ENCODE data around the gene ACOT2. TPM values are rescaled to one million over a fixed set of nuclear protein-coding genes. Genes with fewer than 3 reads are reported as not detected.
"Not testable (repeated sequence)": the region's sequence is repeated elsewhere in the genome, so short reads cannot be mapped to it uniquely, and the experiment has no call there.

Gene ACOT2
- total RNA-seq, 1 donor from 2014 or later = 16.3 TPM

DNA sequence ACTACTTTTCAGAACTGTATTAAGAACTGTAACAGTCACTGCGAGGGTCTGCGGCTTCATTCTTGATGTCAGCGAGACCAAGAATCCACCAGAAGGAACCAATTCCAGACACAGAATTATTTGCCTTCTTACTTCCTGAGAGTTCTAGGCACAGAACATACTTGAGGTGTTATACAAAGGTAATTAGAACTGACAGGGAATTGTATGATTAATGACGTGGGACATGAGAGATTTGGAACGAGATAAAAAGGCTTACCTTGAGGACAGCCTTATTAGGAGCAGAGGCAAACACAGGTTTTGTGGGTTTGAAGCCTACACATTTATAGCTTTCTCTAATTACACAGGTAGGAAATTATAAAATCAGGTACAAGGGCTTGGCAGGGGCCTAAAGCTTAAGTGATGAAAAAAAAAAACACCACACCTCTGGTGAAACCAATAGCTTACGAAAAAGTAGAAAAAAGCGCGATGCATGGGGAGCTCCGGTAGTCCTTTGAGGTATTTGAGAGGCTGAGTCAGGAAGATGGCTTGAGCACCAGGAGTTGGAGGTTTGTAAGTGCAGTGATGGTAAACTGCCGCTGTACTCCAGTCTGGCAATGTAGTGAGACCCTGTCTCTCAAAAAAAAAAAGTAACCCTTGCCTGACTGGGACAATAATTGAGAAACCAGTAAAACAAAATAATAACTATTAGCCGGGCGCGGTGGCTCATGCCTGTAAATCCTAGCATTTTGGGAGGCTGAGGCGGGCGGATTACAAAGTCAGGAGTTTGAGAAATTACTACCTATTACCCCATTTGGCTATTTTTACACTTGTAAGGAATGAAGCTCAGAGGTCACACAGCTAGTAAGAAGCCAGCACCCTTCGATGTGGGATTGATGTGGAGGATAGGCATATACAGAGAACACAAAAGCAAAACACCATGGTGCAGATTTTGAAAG is 795 bp upstream of the ACOT2 start:
- DNase-seq (ENCODE audit: low read depth in 2 of 2) = no peak

DNA sequence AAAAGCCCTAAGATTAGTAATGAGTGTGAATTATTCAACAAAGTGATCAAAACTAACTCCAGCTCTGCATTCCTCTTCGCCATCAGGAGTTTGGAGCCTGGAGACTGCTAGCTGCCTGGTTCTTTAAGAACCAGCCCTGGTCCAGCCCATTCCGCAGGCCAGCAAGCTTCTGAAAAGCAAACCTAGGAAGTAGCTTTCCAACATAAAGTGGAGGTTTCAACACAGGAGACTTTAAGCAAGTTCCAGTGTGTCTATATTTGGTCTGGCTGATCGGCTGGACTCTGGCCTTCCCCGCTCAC is 178 bp upstream of the ACOT2 start:
- not testable (repeated sequence) for DNase-seq (ENCODE audit: low read depth in 2 of 2)

DNA sequence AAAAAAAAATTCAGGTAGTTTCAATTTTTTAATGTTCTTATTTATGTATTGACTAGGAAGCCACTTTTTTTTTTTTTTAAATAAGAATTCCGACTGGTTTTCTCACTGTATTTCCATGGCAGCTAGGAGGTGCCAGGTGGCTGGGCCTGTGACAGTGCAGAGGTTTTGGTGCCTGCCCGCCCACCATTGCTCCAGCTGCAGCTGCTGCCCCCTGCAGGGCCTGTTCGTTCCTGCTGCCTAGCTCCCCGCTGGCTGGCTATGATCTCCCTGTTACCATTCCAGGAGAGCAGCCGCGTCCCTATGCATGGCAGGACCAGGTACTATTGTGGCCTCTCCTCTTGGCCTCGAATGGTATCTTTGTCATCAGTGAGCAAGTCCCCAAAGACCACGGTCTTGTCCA is 1.9 kb downstream of the ACOT2 start:
- DNase-seq (ENCODE audit: low read depth in 2 of 2) = peak; percentile 39 to 67

DNA sequence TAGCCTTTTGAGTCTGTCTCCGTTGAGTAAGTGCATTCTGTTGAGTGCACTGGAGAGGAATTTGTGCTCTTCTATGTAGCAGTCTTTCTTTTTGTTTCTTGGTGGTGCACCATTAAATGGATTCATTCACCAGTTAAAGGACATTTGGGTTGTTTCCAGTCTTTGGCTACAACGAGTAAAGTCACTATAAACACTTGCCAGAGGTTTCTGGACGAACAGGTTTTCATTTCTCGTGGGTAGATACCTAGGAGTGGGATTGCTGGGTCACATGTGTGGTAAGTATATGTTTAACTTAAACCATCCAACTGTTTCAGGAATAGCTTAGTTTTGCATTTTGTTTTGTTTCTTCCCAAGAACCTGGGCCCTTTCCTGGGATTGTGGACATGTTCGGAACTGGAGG is 4.0 kb downstream of the ACOT2 start:
- DNase-seq (ENCODE audit: low read depth in 2 of 2) = not testable (repeated sequence)

DNA sequence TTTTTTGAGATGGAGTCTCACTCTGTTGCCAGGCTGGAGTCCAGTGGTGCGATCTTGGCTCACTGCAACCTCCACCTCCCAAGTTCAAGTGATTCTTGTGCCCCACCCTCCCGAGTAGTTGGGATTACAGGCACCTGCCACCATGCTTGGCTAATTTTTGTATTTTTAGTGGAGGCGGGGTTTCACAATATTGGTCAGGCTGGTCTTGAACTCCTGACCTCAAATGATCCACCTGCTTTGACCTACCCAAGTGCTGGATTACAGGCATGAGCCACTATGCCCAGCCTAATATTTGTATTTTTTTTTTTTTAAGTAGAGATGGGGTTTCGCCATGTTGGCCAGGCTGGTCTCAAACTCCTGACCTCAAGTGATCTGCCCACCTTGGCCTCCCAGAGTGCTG is 4.7 kb downstream of the ACOT2 start:
- DNase-seq (ENCODE audit: low read depth in 2 of 2) = not testable (repeated sequence)

DNA sequence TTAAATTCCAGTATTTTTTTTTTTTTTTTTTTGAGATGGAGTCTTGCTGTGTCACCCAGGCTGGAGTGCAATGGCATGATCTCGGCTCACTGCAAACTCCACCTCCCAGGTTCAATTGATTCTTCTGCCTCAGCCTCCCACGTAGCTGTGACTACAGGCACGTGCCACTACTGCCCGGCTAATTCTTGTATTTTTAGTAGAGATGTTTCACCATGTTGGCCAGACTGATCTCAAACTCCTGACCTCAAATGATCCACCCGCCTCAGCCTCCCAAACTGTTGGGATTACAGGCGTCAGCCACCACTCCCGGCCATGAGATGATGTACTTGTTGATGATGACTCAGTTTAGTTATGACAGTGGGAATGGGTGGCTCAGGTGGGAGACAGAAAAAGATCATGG is 5.2 kb downstream of the ACOT2 start:
- not testable (repeated sequence) for DNase-seq (ENCODE audit: low read depth in 2 of 2)

DNA sequence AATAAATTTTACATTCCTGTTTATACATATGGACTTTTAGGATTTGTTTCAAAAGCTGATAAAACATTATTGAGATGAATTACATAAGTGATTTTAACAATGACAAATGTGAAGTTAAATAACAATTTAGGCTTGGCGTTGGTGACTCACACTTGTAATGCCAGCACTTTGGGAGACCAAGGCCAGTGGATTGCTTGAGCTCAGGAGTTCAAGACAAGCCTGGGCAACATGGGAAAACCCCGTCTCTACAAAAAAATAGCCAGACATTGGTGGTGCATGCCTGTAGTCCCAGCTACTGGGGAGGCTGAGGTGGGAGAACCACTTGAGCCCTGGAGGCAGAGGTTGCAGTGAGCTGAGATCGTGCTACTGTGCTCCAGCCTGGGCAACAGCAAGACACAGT is 7.4 kb downstream of the ACOT2 start:
- DNase-seq (ENCODE audit: low read depth in 2 of 2) = no peak

DNA sequence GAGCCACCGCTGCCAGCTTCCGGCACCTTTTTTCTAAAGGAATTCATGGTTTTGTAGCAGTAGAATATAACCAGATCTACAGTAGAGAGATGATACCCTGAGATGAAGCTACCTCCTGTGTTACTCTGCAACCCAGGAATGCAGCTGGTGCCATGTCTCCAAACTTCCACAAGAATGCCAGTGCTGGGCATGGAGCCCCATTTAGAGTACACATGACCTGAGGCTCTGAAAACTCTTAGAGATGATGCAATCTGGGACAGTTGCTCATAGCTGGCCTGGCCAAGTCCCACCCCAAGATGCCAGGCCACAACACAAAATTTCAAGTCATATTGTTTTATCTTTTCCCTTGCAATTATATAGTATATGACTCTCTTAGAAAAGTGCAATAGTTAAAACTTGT is 8.2 kb downstream of the ACOT2 start:
- not testable (repeated sequence) for DNase-seq (ENCODE audit: low read depth in 2 of 2)

DNA sequence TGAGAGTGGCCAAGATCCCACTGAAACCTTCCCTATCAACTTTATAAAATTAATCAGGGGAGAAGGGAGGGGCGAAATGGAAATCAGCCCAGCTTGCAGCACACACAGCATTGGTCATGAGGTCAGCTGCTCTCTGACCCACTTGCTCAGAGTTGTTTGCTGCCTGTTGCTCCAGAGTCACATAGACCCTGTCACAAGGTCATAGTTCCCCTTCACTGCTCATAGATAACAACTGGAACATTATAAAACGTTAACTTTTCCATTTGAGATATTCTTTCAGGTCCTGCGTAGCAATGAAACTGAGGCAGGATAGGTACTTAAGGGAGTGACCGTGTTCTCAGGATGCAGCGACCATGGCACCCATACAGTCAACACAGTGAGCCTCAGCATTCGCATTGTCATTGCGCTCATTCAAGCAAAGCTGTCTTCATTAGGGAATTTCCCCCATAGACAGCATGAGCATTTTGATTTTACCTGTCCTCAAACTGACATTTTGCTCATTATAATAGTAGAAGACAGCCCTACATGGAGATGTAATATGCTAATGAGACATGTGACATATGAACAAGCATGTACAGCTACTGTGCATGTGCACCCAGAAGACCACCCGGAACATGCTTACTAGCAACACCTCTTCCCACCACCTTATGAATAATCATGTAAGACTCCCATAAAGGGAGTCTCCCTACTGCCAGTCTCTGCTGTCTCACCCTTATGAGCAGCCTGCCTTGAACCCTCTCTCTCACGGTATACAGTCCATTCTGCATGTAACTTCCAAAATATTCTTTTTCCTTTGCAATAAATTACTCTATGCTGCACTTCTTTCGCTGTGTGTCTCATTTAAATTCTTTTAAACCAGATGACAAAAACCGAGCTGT is 13.3 kb downstream of the ACOT2 start:
- not testable (repeated sequence) for DNase-seq (ENCODE audit: low read depth in 2 of 2)

DNA sequence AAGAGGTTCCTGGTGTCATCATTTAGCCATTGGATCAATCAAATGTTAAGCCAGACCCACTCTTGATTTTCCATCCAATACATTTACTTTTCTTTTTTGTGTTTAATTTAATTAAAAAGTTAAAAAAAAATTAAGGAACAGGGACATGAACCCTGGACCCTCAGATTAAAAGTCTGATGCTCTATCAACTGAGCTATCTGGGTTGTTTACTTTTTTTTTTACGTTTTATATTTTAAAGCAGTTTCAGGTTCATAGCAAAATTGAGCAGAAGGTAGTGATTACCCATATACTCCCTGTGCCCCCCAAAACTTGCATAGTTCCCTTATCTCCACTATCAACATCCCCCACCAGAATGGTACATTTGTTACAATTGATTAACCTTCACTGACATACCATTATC is 19.7 kb downstream of the ACOT2 start:
- no peak for DNase-seq (ENCODE audit: low read depth in 2 of 2)

DNA sequence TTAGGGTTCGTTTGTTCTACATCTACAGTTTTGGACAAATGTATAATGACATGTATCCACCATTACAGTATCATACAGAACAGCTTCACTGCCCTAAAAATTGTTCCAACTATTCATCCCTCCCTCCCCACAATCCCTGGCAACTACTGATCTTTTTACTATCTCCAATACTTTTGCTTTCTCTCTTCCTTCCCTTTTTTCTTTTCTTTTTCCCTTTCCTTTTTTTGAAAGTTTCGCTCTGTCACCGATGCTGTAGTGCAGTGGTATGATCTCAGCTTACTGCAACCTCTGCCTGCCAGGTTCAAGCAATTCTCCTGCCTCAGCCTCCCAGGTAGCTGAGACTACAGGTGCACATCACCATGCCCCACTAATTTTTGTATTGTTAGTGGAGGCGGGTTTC is 20.1 kb downstream of the ACOT2 start:
- no peak for DNase-seq (ENCODE audit: low read depth in 2 of 2)

DNA sequence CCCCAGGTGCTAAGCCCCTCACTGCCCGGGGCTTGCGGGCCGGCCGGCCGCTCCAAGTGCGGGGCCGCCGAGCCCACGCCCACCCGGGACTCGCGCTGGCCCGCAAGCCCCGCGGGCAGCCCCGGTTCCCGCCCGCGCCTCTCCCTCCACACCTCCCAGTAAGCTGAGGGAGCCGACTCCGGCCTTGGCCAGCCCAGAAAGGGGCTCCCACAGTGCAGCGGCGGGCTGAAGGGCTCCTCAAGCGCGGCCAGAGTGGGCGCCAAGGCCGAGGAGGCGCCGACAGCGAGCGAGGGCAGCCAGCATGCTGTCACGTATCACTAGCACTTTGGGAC is 21.6 kb downstream of the ACOT2 start:
- DNase-seq (ENCODE audit: low read depth in 2 of 2) = not testable (repeated sequence)

DNA sequence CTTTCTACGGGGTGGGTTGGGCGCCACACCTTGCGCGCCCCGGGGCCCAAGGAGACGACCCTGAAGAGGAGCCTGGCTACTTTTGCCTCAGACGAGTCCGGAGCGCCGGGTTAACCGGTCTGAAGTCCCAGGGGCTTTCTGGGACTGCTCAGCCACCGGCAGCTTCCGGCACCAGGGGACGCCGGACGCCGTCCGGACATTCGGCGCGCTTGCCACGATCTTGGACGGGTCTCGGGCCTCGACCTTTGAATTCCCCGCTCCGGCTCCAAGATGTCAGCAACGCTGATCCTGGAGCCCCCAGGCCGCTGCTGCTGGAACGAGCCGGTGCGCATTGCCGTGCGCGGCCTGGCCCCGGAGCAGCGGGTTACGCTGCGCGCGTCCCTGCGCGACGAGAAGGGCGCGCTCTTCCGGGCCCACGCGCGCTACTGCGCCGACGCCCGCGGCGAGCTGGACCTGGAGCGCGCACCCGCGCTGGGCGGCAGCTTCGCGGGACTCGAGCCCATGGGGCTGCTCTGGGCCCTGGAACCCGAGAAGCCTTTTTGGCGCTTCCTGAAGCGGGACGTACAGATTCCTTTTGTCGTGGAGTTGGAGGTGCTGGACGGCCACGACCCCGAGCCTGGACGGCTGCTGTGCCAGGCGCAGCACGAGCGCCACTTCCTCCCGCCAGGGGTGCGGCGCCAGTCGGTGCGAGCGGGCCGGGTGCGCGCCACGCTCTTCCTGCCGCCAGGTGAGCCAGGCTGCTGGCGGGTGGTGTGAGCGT is 22.9 kb downstream of the ACOT2 start, which contains the start of gene ACOT4:
ACOT4 (plus strand) TSS at position 184 of the 760 bp plus-strand sequence; CDS start at position 271, 87 bp downstream.
- peak; percentile 16 to 39 for DNase-seq (ENCODE audit: low read depth in 2 of 2)

DNA sequence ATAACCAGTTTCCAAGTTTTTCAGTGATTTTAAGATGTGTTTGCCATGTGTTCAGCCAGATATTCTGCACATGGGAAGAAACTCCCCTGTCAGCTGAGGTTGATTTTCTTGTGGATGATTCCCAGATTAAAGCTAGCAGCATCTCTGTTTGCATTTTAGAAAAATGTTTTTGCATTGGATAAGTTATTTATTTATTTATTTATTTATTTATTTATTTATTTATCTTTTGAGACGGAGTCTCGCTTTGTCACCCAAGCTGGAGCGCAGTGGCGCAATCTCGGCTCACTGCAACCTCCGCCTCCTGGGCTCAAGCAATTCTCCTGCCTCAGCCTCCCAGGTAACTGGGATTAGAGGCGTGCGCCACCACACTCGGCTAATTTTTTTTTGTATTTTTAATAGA is 25.5 kb downstream of the ACOT2 start:
- no peak for DNase-seq (ENCODE audit: low read depth in 2 of 2)

DNA sequence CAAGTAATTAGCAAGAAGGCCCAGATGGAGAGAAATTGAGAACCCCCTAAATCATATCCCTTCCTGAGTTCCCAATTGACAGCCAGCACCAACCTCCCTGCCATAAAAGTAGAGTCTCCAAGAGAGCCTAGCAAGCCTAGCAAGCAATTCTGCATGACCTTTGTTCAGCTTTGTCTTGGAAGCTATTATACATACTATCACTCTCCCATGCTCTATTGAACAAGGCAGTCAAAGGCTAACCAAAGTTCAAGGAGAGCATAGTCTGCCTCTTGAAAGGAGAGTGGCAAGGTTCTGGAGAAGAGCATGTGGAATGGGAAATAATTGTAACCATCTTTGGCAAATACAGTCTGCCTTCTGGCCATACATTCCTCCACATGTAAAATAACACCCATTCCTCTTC is 30.5 kb downstream of the ACOT2 start:
- no peak for DNase-seq (ENCODE audit: low read depth in 2 of 2)

DNA sequence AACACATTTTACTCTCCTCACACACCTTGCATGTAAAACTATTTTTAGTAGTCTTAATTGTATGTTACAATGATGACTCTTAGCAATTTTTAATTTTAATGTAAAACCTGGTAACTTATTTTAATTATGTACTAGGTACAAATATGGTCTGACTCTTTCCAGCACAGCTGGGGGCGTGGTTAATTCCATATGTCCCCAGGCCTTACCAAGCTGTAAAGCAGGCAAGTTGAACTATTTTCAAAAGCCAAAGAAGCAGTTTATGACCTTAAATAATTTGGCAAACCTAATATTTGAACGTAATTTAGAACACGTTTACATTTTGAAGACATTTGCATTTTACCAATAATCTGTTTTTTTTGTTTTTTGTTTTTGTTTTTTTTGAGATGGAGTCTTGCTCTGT is 34.0 kb downstream of the ACOT2 start:
- DNase-seq (ENCODE audit: low read depth in 2 of 2) = no peak

DNA sequence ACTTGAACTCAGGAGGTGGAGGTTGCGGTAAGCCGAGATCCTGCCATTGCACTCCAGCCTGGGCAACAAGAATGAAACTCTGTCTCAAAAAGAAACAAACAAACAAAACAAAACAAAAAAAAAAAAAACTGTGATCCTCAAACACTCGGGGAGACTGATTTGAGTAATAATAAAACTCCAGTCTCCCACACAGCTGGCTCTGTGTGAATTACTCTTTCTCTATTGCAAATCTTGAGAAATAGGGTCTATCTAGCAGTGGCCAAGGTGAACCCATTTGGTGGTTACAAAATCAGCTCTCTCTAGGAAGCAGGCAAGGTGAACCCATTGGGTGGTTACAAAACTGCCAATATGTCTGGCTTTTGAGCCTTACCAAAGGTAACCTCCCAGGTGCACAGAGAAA is 37.3 kb downstream of the ACOT2 start:
- DNase-seq (ENCODE audit: low read depth in 2 of 2) = no peak

DNA sequence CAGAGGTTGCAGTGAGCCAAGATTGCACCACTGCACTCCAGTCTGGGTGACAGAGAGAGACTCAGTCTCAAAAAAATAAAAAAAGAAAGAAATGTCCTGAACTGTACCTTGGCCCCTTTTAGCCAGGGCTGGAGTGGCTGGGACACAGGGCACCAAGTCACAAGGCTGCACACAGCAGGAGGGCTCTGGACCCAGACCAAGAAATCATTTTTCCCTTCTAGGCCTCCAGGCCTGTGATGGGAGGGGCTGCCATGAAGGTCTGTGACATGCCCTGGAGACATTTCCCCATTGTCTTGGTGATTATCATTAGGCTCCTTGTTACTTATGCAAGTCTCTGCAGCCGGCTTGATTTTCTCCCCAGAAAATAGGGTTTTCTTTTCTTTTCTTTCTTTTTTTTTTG is 38.2 kb downstream of the ACOT2 start:
- DNase-seq (ENCODE audit: low read depth in 2 of 2) = no peak

DNA sequence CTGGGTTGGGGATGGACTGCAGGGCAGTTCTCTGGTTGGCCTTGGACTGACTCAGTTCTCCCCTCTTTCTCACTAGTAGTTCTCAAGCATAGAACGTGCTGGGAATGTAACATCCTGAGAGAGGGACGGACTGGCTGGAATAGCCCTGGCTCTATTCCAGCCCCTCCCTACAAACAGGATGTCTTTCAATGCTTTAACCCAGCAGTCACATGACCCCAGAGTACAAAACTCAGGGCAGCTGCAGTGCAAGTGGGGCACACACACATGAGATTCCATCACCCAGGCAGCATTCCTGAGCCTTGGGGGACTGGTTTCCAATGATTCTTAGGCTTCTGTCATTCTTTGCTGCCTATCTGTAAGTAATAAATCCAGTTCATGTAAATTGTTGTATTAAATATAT is 41.7 kb downstream of the ACOT2 start:
- DNase-seq (ENCODE audit: low read depth in 2 of 2) = peak; percentile 62

DNA sequence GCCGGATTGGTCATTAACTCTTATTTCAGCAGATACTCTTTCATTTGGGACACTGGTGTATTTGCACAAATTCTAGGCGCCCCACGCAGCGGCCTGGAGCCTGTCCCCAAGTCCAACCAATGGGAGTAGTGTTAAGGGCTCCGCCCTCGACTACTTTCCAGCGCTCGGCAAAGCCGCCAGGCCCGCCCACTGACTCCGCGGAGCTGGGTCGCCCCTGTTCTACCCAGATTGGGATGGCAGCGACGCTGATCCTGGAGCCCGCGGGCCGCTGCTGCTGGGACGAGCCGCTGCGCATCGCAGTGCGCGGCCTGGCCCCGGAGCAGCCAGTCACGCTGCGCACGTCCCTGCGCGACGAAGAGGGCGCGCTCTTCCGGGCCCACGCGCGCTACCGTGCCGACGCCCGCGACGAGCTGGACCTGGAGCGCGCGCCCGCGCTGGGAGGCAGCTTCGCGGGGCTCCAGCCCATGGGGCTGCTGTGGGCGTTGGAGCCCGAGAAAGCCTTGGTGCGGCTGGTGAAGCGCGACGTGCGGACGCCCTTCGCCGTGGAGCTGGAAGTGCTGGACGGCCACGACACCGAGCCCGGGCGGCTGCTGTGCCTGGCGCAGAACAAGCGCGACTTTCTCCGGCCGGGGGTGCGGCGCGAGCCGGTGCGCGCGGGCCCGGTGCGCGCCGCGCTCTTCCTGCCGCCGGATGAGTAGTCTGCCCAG is 43.5 kb downstream of the ACOT2 start, which contains the start of gene ACOT6:
ACOT6 (plus strand) TSS at position 179 of the 707 bp plus-strand sequence; CDS start at position 234, 55 bp downstream.
- peak; percentile 67 to 80 for DNase-seq (ENCODE audit: low read depth in 2 of 2)

DNA sequence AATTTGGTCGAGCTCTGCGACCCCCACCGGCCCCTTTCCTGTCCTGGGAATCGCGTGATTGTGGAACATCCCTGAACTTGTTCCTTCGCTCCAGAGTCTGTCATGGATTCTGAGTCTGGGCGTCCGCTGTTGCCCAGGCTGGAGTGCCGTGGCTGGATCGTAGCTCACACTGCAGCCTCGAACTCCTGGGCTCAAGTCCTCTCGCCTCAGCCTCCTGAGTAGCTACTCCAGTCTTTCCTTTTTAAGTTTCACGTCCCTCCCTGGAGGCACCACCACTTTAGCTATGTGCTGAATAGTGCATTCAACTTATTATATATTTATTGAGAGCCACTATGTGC is 44.0 kb downstream of the ACOT2 start:
- no peak for DNase-seq (ENCODE audit: low read depth in 2 of 2)
